ENCODE measurements around the gene SUMF1.
A peak's percentile ranks its signal among the peaks of the same experiment; 100 is the strongest.

The SUMF1 gene

GRCh38 chr3:4416427-4416945, 50.6 kb downstream of the SUMF1 start:
- peak; percentile 12 for DNase-seq (ENCODE audit: low read depth, low spot score)

GRCh38 chr3:4413467-4413866, 53.6 kb downstream of the SUMF1 start:
- no peak for DNase-seq (ENCODE audit: low read depth, low spot score)

- DNase-seq (ENCODE audit: low read depth, low spot score), result no peak
Measured at GRCh38 chr3:4411833-4412232, 55.2 kb downstream of the SUMF1 start.

GRCh38 chr3:4411236-4411635, 55.8 kb downstream of the SUMF1 start:
- DNase-seq (ENCODE audit: low read depth, low spot score), result no peak

GRCh38 chr3:4410606-4411005, 56.5 kb downstream of the SUMF1 start:
- no peak for DNase-seq (ENCODE audit: low read depth, low spot score)

GRCh38 chr3:4409971-4410573, 57.0 kb downstream of the SUMF1 start:
- DNase-seq (ENCODE audit: low read depth, low spot score), result no peak

GRCh38 chr3:4409415-4409814, 57.7 kb downstream of the SUMF1 start:
- DNase-seq (ENCODE audit: low read depth, low spot score), result no peak

- DNase-seq (ENCODE audit: low read depth, low spot score), result no peak
Measured at GRCh38 chr3:4408958-4409357, 58.1 kb downstream of the SUMF1 start.

- DNase-seq (ENCODE audit: low read depth, low spot score), result peak; percentile 34
Measured at GRCh38 chr3:4407941-4408340, 59.1 kb downstream of the SUMF1 start.

GRCh38 chr3:4406746-4407568, 60.1 kb downstream of the SUMF1 start:
- no peak for DNase-seq (ENCODE audit: low read depth, low spot score)

GRCh38 chr3:4404881-4405280, 62.2 kb downstream of the SUMF1 start:
- DNase-seq (ENCODE audit: low read depth, low spot score), result no peak

GRCh38 chr3:4401441-4401840, 65.6 kb downstream of the SUMF1 start:
- no peak for DNase-seq (ENCODE audit: low read depth, low spot score)

GRCh38 chr3:4399476-4399875, 67.6 kb downstream of the SUMF1 start:
- no peak for DNase-seq (ENCODE audit: low read depth, low spot score)

- no peak for DNase-seq (ENCODE audit: low read depth, low spot score)
Measured at GRCh38 chr3:4398941-4399245, 68.2 kb downstream of the SUMF1 start.

GRCh38 chr3:4398120-4398940, 68.7 kb downstream of the SUMF1 start:
- no peak for DNase-seq (ENCODE audit: low read depth, low spot score)

- no peak for DNase-seq (ENCODE audit: low read depth, low spot score)
Measured at GRCh38 chr3:4397466-4397865, 69.6 kb downstream of the SUMF1 start.

- no peak for DNase-seq (ENCODE audit: low read depth, low spot score)
Measured at GRCh38 chr3:4396542-4396941, 70.5 kb downstream of the SUMF1 start.

GRCh38 chr3:4396006-4396405, 71.1 kb downstream of the SUMF1 start:
- DNase-seq (ENCODE audit: low read depth, low spot score), result no peak

- peak; percentile 28 for DNase-seq (ENCODE audit: low read depth, low spot score)
Measured at GRCh38 chr3:4395448-4395847, 71.6 kb downstream of the SUMF1 start.

GRCh38 chr3:4394567-4394966, 72.5 kb downstream of the SUMF1 start:
- DNase-seq (ENCODE audit: low read depth, low spot score), result no peak

- DNase-seq (ENCODE audit: low read depth, low spot score), result peak; percentile 24
Measured at GRCh38 chr3:4394048-4394447, 73.0 kb downstream of the SUMF1 start.

- DNase-seq (ENCODE audit: low read depth, low spot score), result no peak
Measured at GRCh38 chr3:4392992-4393391, 74.1 kb downstream of the SUMF1 start.
